ENCODE results near the gene WDR88.
A peak's percentile ranks its signal among the peaks of the same experiment; 100 is the strongest.
"Not testable (repeated sequence)": the region's sequence is repeated elsewhere in the genome, so short reads cannot be mapped to it uniquely, and the experiment has no call there.

The WDR88 gene

DNA sequence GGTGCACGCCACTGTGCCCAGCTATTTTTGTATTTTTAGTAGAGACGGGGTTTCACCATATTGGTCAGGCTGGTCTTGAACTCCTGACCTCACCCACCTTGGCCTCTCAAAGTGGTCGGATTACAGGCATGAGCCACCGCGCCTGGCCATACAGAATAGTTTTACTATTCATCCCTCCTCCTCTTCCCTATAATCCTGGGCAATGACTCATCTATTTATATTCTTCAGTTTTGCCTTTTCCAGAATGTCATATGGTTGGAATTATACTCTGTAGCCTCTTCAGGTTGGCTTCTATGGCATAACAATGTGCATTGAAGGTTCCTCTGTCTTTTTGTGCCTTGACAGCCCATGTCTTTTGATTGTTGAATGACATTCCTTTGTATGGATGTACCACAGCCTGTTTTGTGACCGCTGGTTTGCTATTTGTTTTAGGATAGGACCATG, 40.0 kb downstream of the WDR88 start:
- FAIRE-seq, result no peak

DNA sequence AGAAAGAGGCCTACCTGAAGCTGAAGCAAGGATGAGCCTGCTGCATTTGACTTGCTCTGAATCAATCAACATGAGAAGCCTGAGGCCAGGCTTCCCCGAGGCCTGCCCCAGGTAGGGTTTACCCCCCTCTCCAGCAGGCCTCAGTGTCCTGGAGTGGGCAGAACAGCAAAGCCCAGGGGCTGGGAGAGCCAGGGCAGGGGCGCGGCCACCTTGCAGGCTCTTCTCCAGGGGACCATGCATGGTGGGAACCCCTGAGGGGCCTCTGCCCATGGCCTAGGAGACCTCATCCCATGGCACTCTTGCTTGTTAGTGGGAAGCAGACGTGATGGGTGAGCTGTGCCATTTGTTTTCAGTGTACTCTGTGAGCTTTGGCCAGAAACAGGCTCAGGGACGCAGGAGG, 42.3 kb downstream of the WDR88 start:
- FAIRE-seq, result no peak

DNA sequence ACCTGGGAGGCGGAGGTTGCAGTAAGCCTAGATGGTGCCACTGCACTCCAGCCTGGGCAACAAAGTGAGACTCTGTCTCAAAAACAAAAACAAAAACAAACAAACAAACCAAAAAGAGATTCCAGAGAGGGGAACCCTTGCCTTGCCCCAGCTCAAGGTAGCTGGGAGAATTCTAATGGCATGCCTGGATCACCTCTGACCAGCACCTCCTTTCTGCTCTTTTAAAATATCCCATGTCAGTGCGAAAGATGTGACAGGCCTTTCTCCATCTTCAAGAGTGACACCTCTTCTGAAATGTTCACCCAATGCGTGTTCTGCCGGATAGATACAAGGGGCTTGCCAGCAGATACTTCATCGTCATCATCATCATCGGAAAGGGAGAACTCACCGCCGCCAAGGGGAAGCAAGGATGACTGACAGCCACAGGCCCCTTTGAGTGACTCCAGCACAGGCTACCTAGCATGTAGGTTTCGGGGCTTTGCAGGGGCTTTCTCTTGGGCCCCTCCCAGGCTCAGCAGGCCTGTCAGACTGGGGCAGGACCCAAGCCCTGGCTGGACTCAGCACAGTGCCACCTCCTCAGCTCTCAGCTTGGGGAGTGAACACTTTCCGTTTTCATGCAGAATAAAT, 43.4 kb downstream of the WDR88 start:
- no peak for FAIRE-seq

DNA sequence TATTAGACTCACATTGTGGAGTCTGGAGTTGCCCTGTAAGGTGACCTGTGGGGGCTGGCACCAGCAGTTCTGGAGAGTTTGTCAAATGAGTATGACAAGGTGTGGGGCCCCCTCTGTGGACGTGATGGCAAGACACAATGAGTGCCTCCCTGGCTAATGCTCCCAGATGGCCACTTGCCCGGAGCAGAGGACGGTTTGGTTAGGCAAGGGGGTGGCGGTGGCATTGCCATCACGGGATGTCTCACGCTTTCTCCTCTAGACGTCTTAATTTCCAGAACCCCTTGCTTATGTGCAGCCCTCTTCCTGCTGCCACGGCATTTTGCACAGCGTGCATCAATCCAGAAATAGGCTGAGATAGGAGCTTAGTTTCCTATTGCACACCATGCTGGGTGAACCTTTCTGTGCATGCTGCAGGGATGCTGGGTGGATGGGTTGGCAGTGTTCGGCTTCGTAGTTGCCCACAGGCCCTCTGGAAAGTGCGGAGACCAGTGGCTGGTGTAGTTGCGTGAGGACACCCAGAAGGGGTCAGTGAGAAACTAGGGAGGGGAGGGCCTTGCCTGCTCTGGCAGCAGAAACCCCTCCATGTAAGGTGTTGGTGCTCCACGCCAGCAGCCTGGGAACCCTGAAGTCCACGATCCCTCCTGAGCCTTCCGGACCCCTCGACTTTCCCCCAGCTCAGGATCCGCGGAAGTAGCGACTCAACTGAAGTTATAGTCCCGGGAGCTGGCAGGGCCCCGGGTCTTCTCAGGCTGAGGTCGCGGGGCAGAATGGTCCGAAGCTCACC, 44.2 kb downstream of the WDR88 start:
- no peak for FAIRE-seq

DNA sequence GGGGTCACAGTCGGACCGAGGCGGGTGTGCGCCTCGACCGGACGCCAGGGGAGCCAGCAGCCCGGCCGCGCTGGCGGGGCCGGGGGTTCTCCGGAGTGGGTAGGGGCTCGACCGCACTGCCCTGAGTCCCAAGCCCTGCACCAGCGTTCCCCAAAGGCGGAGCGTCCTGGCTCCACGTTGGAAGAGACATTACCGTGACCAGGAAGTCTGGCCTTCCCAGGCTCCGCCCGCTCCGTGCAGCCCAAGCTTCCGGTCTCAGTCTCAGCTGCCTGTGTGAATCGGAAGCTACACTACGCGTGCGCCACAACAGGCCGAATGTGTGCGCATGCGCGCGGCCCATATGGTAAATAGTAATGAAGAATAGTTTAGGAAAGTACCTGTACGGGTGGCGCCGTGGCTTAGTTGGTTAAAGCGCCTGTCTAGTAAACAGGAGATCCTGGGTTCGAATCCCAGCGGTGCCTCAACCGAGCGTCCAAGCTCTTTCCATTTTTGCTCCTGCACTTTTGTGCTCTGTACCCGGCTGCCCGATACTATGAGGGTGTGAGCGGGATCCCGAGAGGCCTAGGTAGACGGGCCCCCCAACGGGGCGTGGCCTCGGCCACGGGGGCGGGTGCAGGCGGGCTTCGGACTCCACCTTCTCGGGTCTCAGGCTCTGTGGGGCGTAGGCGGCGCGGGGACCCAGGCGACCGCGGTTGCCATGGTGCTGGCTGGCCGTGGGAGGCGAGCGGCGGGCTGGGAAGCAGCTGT, 44.9 kb downstream of the WDR88 start:
- peak; percentile 82 for FAIRE-seq

DNA sequence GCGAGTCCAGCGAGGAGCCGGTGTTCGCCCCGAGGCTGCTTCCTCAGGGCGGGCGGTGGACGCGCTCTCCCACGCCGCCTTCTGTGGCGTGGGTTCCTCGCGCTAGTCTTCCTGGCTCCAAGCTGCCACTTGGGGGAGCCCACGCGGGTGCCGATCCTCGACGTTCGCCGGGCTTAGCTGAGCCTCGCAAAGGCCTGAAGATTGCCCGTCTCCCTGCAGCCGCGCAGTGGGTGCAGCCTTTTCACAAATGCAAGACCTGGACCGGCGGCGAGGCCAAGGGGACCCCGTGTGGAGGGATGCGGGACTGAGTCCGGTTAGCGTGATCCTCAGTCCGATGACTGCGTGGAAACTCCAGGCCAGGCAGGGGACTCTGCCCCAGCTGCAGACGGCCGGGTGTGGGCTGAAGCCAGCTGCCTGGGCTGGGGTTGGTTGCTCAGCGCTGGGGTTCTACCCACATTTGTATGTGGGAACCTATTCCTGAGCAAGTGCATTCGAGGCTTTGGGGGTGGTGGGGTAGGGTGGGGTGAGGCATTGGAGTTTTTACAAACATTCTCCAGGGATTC, 45.6 kb downstream of the WDR88 start:
- FAIRE-seq, result no peak

DNA sequence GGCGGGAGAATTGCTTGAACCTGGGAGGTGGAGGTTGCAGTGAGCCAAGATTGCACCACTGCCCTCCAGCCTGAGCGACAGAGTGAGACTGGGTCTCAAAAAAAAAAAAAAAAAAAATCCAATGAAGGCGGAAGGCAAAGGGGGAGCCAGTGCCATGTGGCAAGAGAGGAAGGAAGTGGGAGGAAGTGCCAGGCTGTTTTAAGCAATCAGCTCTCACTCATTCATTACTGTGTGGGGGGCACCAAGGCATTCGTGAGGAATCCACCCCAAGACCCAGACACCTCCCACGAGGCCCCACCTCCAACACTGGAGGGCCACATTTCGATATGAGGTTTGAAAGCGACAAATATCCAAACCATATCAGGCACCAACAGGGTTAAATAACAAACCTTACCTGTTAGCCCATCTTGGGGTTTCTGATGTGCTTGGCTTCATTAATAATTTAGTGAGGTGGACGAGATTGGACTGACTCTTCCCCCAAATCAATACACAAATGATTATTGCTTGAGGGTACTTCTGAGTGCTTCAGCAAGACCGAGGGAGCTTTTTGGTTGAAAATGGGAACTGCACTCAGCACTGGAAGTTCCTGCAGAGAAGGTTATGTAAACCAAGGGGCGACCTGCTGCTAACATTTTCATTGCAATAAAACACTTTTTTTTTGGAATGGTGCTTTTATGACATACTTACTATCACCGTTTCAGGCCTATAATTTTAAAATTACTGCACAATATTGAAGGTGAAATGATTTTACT, 54.7 kb downstream of the WDR88 start:
- FAIRE-seq, result no peak

DNA sequence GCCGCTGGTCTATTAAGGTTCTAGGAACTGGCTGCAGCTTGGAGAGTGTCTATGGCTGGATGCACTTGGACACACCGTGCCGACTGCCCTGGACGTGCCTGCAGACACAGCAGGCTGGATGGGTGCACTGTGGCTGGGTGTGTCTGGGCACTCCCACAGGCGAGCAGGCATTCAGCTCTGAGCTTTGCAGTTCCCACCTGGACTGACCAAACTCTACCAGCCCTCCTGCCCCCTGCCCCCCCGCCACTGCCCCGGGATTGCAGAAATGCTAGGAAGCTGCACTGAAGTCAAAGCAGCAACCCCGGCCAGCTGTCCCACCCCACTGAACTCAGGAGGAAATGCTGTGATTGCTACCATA, 55.2 kb downstream of the WDR88 start:
- no peak for FAIRE-seq

DNA sequence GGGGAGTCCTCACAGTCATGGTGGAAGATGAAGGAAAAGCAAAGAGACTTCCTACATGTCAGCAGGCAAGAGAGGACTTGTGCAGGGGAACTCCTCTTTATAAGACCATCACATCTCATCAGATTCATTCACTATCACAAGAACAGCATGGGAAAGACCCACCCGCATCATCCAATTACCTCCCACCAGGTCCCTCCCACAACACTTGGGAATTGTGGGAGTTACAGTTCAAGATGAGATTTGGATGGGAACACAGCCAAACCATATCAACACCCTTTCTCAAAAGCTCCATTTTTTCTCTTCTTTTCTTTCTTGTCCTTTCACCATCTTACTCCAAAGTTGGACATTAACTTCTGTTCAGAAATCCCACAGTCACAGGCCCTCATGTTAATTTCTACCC, 57.5 kb downstream of the WDR88 start:
- FAIRE-seq, result no peak

DNA sequence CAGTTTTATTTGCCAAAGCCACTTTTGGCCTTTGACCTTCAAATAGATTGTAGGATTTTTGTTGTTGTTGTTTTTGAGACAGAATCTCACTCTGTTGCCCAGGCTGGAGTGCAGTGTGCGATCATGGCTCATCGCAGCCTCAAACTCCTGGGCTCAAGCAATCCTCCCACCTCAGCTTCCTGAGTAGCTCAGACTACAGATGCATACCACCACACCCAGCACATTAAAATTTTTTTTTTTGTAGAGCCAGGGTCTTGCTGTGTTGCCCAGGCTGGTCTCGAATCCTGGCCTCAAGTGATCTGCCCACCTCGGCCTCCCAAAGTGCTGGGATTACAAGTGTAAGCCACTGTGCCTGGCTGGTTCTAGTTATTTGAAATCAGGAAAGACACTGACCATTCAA, 59.2 kb downstream of the WDR88 start:
- not testable (repeated sequence) for FAIRE-seq

DNA sequence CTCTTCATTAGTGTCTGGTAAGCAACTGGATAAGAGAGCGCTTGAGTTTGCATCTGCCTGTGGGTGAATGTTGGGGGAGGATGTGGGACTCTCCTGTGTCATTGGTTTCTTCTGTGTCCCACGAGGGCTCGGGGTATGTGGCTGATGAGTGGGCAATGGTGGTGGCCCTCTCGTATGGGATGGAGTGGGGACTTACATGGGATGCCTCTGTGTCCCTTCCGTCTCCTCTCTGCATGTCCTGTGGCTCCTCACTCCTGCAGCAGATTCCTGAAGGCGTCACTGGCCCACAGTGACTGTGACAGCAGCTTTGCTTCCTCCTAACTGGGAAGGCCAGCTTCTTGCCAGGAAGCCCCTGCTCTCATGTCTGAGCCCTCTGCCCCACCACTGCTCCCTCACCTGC, 59.6 kb downstream of the WDR88 start:
- no peak for FAIRE-seq

DNA sequence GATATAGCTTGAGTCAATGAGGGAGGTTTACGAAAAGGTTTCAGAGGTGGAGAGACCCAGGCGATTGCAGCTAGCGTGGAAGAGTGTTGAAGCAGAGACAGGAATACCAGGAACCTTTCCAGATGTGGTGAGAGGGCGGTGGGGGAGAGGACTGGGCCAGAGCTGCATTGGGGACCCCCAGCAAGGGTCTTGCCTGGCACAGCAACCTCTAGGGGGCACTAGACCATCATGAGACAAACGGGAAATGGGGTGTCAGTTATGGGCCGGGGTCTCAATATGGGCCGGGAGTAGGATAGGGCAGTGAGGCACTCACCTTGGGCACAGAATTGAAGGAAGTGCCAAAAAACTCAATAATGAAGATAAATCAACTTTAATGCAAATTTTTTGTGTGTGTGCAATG, 60.1 kb downstream of the WDR88 start:
- FAIRE-seq, result no peak

DNA sequence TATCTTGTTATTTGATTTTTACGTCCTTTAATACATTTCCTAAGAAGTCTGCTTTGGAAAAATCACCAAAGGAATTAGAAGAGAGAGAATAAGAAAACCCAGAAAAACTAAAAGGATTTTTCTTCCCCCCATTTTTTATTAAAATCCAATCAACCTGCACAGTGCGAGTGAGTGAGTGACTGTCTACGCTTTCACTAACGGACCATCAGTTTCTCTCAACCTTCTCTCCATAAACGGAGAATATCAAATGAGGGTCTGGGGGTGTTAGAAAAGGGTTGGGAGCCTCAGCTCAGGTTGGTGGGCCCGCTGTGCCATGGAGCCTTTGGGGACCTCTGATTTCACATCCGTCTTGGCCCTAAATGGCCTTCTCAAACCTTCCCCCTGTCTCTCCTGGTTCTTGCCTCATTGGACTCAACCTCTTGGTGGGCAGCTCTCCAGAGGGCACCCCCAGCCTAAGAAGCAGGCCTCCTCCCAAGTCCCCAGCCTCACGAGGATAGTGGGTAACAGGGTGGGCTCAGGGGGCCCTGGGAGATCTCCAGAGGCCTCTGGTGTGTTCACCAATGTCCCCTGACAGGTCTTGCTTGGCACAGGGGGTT, 61.5 kb downstream of the WDR88 start:
- no peak for FAIRE-seq

DNA sequence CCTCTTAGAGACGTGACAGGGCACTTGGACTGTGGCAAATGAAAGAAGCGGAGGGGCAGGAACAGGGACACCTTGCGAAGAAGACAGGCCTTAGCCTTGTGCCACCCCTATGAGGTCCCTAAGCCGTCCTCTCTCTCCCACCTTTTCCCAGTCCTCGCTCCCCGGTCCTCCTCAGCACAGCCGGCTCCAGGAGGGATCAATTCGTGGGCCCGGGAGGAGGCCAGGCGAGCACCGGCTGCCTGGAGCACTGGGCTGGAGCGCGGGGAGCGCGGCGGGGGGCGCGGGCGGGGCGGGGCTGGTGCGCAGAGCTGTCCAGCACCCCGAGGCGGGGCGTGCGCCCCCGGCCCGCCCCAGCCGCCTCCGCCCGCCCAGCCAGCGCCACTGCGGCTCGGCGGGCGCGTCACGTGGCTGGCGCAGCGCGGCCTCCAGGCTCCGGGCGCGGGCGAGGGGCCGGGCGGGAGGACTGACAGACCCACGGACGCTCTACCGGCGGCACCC, 62.0 kb downstream of the WDR88 start, which contains the start of gene LRP3:
LRP3 (plus strand) TSS at position 466 of the 498 bp plus-strand sequence. CDS start 456 bp downstream, outside the sequence.
- no peak for FAIRE-seq

DNA sequence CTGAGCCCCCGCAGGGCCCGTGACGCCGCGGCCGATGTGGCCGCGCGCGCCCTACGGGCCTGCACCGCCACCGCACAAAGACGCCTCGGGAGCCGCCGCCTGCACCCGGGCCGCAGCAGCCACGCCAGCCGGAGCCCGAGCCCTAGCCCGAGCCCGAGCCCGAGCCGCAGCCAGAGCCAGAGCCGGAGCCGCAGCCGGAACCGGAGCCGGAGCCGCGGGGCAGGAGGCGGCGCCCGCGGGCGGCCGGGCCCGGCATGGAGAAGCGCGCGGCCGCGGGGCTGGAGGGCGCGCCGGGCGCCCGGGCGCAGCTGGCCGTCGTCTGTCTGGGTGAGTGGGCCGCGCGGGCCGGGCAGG, 62.6 kb downstream of the WDR88 start:
- no peak for FAIRE-seq

DNA sequence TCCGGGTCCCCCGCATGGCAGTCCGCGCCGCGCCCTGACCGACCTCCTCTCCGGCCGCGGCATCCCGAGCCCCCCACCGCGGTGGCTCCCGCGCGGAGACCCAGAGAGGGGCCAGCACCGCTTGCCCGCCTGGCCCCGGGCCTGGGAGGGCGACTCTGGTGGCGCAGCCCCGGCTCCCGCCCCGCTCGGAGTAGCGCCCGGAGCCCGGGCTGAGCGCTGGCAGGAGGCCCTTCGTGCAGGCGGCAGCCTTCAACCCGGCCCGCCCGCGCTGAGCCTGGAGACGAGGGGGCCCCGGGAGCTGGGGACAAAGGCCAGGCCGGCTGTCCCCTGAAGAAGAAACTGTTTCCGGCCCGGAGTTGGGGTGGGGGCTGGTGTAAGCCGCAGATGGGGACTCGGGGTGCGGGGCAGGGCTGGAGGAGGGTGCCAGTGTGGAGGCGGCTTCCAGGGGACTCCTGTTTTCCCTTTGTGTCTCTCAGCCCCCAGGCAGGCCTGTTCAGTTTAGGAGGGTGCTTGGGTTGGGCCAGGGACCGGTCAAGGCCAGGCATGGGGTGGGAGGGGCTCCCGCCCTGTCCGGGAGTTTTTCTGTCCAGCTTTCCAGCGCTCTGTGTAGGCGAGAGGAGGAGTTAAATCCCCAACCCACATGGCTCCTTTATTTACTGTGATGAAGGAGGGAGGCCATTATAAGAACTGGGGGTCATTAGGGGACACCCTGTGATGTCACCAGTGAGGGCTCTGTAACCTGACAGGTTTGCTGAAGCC, 63.2 kb downstream of the WDR88 start:
- no peak for FAIRE-seq

DNA sequence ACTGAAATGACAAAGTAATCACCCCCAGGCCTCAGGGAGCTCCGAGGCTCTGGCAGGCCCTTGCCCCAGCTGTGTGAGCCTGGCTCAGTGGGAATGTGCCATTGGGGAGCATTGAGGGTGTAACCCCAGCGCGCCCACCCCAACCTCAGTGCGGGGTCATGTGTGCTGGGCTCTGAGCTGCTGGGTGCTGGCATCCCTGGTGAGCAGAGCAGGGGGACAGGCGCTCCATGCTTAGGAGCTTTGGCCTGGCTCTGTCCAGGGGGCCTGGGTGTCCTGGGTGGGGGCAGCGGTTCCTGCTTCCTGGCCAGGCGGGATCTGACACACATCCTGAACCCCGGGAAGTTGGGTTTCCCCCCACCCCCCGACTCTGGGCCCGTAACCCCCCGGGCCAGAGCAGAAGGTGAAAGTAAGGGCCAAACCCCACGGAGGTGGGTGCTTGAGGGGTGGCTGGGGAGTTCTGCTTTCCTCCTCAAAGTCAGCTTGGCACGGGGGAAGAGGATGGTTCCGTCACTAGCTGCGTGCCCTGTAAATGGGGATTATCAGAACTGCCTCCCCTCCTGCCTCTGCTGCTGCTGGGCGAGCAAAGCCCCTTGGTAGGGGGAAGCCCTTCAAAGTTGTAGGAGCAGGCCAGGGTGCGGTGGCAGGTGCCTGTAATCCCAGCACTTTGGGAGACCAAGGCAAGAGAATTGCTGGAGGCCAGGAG, 63.9 kb downstream of the WDR88 start:
- no peak for FAIRE-seq

DNA sequence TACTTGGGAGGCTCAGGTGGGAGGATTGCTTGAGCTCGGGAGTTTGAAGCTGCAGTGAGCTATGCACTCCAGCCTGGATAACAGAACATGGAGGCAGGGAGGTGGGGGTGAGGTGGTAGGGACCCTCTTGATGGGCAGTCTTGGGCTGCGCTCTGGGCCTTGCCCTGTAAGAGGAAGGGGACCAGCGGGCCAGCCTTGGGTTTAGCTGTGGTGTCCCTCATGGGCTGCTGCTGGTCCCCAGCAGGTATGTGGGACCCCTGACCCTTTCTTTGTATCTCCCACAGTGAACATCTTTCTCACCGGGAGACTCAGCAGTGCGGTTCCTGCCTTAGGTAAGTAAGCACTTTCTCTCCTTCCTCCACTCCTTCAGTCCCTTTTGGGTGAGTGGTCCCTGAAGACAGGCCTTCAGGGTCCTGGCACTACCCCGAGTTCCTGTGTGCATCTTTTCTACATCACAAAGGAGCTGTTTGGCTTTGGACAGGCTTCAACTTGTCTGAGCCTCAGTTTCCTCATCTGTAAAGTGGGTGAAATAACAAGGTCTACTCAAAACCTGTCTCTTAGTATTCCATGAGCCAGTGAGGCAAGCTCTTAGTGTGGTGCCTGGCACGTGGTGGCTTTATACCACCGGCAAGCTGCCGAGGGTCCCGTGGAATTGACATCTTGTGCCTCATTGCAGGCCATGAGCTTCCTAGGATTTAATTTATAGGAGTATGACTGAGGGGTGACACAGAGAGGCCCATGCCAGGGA, 64.7 kb downstream of the WDR88 start:
- FAIRE-seq, result no peak

DNA sequence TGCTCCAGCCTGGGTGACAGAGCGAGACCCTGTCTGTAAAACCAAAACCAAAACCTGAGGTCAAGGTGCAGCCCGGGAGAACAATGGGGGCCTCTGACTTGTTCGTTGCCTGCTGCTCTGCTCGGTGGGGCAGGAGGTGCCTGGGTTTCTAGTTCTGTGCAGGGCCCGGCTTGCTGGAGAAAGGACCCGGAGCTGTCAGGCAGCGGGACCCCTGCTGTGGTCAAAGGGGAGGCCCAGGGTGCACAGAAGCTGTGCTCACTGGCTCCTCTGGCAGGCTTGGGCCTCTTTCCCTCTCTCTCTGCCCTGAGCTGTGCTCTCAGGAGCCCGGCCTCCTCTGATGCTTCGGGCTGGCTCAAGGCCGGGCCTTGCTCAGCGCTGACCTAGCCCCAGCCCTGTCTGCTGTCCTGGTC, 65.7 kb downstream of the WDR88 start:
- FAIRE-seq, result no peak

DNA sequence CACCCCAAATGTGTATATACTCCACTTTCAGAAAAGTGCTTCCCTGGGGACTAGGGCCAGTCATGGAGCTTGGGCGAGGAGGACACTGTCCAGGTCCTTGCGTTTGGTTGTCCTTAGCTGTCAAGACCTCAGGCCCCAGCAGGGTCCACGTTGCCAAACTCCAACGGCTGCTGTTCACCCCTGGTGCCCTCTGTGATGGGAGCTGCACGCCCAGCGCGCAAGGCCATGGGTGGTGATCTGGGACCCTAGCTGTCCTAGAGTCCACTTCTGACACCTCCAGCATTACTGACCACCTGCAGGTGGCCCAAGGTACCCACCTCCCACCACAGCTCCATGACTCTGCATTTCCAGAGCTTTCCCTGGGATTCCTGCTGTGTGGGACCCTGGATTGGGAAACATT, 66.3 kb downstream of the WDR88 start:
- FAIRE-seq, result no peak

Data from islet of Langerhans (tissue), 1 donor.